ENCODE measurements around the gene SHISAL2A.
"Not testable (repeated sequence)": the region's sequence is repeated elsewhere in the genome, so short reads cannot be mapped to it uniquely, and the experiment has no call there.

Gene SHISAL2A

DNA sequence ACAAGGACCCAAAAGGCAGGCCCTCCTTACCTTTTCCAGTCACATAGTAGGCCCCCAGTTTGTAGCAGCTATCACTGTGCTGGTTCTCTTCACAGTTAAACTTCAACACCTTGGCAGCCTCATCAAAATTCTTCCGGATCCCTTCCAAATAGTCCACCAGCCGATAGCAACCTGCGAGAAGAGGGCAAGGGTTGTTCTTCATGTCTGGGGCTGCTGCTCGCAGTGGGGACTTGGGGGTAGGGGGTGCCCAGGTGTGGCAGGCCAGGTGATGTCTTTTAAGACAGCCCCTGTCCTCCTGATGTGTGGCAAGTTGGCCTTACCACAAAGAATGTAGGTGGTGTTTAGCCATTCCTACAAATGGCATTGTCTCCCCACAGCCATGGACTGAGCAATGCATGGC, 59.7 kb downstream of the SHISAL2A start:
- DNase-seq: no peak

DNA sequence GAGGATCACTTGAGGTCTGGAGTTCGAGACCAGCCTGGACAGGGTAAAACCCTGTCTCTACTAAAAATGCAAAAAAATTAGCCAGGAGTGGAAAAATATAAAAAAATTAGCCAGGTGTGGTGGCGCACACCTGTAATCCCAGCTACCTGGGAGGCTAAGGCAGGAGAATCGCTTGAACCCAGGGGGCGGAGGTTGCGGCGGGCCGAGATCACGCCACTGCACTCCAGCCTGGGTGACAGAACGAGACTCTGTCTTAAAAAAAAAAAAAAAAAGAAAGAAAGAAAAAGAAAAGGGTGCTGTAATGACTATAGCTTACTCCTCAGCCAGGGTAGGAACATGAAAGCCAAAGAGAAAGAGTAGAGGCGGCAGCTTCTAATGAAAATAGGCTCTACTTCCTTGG, 60.4 kb downstream of the SHISAL2A start:
- not testable (repeated sequence) for DNase-seq

DNA sequence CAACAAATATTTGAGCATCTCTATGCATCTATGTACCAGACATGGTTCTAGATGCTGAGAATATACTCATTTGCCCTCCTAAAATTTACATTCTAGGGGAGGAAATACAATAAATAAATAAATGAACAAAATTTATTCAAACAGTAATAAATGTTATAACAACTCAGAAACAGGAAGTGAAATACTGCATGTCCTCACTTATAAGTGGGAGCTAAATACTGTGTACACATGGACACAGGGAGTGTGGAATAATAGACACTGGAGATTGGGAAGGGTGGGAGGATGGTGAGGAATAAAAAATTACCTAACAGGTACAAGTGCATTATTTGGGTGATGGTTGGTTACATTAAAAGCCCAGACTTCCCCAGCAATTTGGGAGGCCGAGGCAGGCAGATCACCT, 60.9 kb downstream of the SHISAL2A start:
- DNase-seq: no peak

DNA sequence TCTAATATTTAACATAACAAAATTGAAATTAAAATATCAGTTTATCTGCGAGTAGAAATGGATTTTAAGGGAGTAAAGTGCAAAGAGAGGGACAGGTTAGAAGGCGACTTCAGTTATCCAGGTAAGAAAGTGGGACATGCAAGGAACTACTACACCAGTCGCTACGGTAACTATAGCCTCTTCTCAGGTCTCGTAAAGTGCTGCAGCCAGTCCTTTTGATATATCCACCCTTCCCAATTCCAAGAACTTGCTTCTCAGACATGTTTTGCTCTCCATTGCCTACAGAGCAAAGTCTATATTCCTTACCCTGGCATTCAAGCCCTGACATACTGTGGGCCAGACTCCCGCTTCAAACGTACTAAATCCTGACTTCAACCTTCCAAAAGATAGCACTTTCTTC, 62.7 kb downstream of the SHISAL2A start:
- no peak for DNase-seq

DNA sequence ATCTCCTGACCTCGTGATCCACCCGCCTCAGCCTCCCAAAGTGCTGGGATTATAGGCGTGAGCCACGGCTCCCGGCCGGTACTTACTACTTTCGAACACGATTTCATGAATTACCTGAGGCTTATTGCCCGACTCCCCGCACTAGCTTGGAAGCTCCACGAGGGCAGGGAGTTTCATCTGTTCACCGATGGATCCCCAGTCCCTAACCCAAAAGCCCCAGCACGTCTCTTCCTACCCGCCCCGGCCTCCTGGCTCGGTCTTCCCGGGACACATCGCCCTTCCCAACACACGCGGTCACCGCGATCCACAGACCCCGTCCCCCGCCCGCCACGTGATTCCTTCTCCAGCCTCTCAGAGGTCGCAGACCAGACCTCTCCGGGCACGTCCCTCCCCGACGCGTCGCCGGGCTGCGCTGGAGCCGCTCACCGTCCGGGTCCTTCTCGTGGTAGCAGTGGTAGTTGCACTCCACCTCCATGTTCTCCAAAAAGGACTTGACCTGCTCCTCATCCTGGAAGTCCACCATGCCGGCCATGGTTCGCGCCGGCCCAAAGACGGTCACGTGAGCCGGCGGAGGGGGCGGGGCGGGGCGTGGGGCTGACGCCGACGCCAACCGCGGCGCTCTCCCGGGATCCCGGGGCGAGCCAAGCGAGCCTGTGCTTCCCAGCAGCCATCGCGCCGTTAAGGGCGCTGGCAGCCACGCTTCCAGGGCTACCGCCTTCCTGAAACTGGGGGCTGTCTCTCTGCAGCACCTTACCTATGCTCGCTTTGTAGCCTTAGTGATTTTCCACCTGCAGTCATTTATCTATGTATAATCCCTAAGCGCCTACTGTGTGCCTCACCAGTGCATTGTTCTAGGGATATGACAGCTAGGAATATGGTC, 65.1 kb downstream of the SHISAL2A start, which contains the start of gene COA7:
TSS of gene COA7 (minus strand) at position 553 of the 880 bp plus-strand sequence. CDS start at position 532, 21 bp downstream.
- DNase-seq: peak; percentile 85

DNA sequence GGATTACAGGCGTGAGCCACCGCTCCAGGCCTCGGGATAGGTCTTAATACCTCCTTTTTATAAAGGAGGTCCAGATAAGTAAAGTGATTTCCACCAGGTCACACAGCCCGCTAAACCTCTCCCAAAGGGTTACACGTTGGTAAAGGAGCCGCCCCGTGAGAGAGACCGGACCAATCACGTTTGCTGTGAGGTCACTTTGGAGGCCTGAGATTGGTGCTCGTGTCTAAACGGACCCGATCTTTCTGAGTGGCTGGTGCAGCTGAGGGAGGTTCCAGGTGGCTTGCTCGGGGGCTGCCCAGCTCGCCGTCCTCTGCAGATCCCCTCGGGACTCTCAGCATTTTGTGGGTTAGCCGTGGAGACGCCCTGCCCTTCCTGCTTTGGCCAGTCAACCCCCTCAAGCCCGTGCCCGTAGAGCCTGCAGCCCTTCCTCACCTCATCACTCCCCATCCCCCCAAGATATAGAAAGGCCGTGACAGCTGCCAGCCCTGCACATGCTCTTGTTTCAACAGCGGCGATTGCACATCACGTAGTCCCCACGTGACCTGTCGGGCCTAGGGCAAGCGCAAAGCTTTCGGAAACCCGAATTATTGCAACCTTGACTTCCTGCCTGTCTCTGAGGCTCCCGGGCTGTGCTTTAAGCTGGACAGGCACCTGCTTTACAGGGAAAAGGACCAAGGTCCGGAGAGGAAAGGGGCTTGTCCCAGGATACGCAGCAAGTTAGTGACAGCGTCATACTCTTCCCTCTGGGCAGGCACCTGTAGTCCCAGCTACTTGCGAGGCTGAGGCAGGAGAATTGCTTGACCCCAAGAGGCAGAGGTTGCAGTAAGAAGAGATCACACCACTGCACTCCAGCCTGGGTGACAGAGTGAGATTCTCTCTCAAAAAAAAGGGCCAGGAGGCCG, 70.2 kb downstream of the SHISAL2A start:
- peak; percentile 83 for DNase-seq

DNA sequence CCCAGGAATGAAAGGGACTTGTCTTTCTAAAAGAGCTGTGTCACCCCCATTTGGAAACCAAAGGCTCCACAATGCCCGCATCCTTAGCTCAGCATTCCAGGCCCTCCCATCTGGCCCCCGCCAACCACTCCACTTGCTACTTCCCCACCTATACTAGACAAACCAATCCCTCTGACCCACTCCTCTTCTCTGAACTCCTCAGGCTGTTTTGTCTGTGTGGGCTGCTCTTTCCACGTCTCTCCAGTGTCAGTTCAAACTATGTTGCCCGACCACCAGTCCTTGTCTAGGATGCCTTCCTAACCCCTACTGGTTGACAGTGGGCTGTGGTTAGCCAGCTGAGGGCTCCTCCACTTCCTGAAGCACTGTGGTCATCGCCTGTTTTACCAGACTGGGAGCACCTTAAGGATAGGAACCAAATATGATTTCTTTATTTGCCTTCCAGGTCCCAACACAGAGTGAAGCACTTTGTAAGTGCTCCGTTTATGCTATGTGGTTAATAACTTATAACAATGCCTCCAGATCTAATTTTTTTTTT, 73.2 kb downstream of the SHISAL2A start:
- DNase-seq: no peak
